HG03439 (cell line): ENCODE results near the gene TREML4.

Experiments used
- ATAC-seq: cut with Tn5 transposase; IDR thresholded peaks from one replicate; pipeline ENCODE4 v1.9.1; 2021; ENCODE audit warnings: mild to moderate bottlenecking, moderate library complexity; ENCODE audit not compliant: unreplicated experiment

The TREML4 gene

GRCh38 chr6:41252401-41253169 is 24.4 kb downstream of the TREML4 start:
- ATAC-seq = no peak

- no peak for ATAC-seq
Measured at GRCh38 chr6:41255110-41255509, 27.0 kb downstream of the TREML4 start.

- no peak for ATAC-seq
Measured at GRCh38 chr6:41255638-41256246, 27.6 kb downstream of the TREML4 start.

DNA sequence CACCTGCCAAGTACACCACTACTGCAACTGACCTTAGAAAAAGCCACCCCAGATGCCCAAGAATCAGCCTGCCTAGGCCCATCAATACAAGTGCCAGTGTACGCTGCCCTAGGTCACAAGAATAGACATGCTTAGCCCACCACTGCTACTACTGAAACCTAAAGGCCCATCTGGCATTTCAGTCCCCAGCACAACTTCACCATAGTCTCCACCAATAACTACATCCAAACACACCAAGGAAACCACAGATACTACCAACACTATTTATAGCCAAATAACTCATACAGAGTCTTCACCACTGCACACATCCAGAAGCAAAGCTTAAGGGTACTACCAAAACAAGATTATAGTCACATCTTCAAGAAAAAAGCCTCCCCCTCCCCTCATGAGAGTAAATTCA is 28.2 kb downstream of the TREML4 start:
- ATAC-seq = peak; percentile 66

- no peak for ATAC-seq
Measured at GRCh38 chr6:41257369-41258195, 29.4 kb downstream of the TREML4 start.

GRCh38 chr6:41258196-41258493 is 30.0 kb downstream of the TREML4 start:
- no peak for ATAC-seq

GRCh38 chr6:41262401-41262800 is 34.3 kb downstream of the TREML4 start:
- no peak for ATAC-seq

DNA sequence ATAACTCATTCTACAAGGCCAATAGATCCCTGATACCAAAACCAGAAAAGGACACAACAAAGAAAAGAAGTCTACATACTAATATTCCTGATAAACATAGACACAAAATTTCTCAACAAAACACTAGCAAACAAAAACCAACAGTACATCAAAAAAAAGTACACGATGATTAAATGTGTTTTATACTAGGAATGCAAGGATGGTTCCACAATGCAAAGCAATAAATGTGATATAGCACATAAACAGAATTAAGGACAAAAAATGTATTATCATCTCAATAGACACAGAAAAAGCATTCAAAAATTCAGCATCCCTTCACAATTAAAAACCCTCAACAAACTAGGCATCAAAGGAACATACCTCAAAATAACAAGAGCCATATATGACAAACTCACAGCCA is 35.1 kb downstream of the TREML4 start:
- ATAC-seq = no peak

- ATAC-seq = no peak
Measured at GRCh38 chr6:41266541-41266940, 38.4 kb downstream of the TREML4 start.

GRCh38 chr6:41268478-41268877 is 40.3 kb downstream of the TREML4 start:
- ATAC-seq = no peak

GRCh38 chr6:41269166-41269565 is 41.0 kb downstream of the TREML4 start:
- no peak for ATAC-seq

GRCh38 chr6:41269716-41270115 is 41.6 kb downstream of the TREML4 start:
- ATAC-seq = no peak

GRCh38 chr6:41271901-41272395 is 43.8 kb downstream of the TREML4 start:
- no peak for ATAC-seq

GRCh38 chr6:41272591-41273240 is 44.6 kb downstream of the TREML4 start:
- no peak for ATAC-seq

- no peak for ATAC-seq
Measured at GRCh38 chr6:41273714-41274113, 45.6 kb downstream of the TREML4 start.

- ATAC-seq = no peak
Measured at GRCh38 chr6:41274256-41274655, 46.1 kb downstream of the TREML4 start.

GRCh38 chr6:41275489-41275888 is 47.3 kb downstream of the TREML4 start:
- ATAC-seq = no peak

GRCh38 chr6:41277605-41278004 is 49.5 kb downstream of the TREML4 start:
- no peak for ATAC-seq

- peak; percentile 46 for ATAC-seq
Measured at GRCh38 chr6:41278699-41279405, 50.7 kb downstream of the TREML4 start.

DNA sequence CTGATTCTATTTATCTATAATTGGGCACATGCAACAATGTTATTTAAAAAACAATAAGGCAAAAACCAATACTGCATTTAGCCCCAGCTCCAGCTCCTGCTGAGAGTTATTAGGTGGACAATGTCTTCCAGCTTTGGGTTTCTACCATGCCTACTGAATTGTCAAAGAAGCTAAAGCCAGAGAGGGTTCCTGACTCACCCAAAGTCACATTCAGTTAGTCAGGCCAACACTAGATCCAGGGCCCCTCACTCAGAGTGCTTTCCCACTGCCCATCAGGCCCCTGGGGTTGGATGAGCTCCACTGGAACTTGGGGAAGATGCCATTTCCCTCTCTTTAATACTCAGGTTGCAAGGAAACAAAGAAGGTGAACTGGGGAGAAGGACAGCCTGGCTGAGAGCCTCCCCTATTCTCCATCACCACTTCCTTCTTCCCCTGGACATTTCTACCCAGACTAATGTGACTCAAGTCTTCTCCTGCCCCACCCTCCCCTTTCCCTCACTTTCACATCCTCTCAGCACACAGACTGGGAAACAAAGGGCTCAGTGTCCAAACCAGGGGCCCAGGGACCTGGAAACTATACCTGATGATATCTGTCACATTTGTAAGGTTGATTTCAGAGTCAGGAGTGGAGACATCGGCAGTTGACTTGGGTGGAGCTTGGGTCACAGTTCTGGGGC is 52.4 kb downstream of the TREML4 start:
- no peak for ATAC-seq
